Measurements from ENCODE around the gene PALLD.

The PALLD gene

DNA sequence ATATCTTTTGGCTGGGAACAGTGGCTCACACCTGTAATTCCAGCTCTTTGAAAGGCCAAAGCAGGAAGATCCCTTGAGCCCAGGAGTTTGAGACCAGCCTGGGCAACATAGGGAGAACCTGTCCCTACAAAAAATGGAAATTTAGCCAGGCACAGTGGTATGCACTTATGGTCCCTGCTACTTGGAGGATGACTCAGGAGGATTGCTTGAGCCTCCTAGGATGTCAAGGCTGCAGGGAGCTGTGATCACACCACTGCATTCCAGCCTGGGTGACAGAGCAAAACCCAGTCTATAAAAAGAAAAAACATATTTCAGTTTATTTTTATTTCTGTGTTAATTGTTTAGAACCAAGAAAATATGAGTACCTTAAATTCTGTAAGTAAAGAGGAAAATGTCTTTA is 389.5 kb downstream of the PALLD start:
- no peak overlapping the region for H3K4me3 ChIP-seq (ENCODE audit: low read depth, low read length)
- DNase-seq (ENCODE audit: low read depth): no peak

DNA sequence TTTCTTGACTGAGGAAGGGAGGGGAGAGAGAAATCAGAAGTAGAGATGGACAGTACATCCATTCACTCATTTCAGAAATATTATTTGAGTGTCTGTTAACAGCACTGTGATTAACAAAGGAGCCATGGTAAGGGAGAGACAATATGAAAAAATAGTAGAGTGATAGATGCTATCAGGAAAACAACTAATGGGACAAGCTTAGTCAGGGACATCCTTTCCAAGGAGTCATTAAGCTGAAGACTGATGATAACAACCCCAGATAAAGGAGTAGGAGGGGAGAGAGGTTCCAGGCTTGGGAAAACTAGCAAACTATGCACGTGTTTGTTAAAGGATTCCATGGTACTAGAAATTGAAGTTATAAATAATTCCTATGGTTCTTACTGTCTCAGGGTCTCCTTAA is 391.0 kb downstream of the PALLD start:
- H3K4me3 ChIP-seq (ENCODE audit: low read depth, low read length): no peak overlapping the region
- no peak for DNase-seq (ENCODE audit: low read depth)

DNA sequence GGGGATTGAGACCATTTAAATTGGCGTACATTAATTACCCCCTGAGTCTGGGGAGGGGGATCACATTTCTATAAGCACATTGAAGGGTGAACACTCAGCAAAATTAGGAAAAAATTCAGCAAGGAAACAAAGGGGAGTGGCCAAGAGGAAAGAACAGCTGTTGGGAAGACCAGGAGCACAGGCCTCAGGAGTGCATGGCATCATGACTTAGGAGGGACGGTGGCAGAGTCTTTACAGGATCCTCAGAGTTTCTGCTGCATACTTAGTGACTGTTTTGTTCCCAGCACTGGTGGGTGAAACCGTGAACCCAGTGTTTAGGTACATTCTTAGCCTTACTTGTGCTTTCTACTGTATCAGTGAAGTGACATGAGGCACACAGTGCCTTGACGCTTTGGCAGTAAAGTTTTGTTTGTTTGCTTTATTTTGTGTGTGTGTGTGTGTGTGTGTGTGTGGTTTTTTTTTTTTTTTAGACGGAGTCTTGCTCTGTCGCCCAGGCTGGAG is 391.9 kb downstream of the PALLD start:
- no peak overlapping the region for H3K4me3 ChIP-seq (ENCODE audit: low read depth, low read length)
- no peak for DNase-seq (ENCODE audit: low read depth)

- no peak for DNase-seq (ENCODE audit: low read depth)
- no peak overlapping the region for H3K4me3 ChIP-seq (ENCODE audit: low read depth, low read length)
Measured at GRCh38 chr4:168891086-168891485, 394.2 kb downstream of the PALLD start.

GRCh38 chr4:168891688-168892087 is 394.8 kb downstream of the PALLD start:
- DNase-seq (ENCODE audit: low read depth): no peak
- H3K4me3 ChIP-seq (ENCODE audit: low read depth, low read length): no peak overlapping the region

DNA sequence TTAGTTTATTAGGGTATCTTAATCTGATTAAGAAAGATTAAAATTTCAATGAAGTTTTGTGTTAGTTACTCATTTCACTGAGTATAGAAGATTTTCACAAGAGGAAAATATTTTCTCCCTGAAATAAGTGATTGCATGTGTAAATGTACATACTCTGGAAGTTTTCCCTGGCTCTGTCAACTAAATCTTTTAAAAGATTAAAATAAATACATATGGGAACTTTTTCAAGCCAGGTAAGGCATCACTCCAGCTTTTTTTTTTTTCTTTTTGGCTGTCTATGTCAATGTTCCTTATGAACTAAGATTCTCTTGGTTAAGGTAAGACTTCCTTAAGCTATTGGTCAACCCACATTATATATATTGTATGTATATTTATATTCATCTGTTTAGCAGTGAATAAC is 395.6 kb downstream of the PALLD start:
- no peak overlapping the region for H3K4me3 ChIP-seq (ENCODE audit: low read depth, low read length)
- DNase-seq (ENCODE audit: low read depth): no peak

- H3K4me3 ChIP-seq (ENCODE audit: low read depth, low read length): no peak overlapping the region
- DNase-seq (ENCODE audit: low read depth): no peak
Measured at GRCh38 chr4:168893205-168893604, 396.4 kb downstream of the PALLD start.

- no peak for DNase-seq (ENCODE audit: low read depth)
- H3K4me3 ChIP-seq (ENCODE audit: low read depth, low read length): no peak overlapping the region
Measured at GRCh38 chr4:168893807-168894206, 397.0 kb downstream of the PALLD start.

GRCh38 chr4:168900080-168900479 is 403.2 kb downstream of the PALLD start:
- H3K4me3 ChIP-seq (ENCODE audit: low read depth, low read length): no peak overlapping the region
- DNase-seq (ENCODE audit: low read depth): no peak

- H3K4me3 ChIP-seq (ENCODE audit: low read depth, low read length): no peak overlapping the region
- DNase-seq (ENCODE audit: low read depth): peak; percentile 48
Measured at GRCh38 chr4:168907119-168907698, 410.4 kb downstream of the PALLD start.

GRCh38 chr4:168908093-168908492 is 411.2 kb downstream of the PALLD start:
- no peak for DNase-seq (ENCODE audit: low read depth)
- no peak overlapping the region for H3K4me3 ChIP-seq (ENCODE audit: low read depth, low read length)

GRCh38 chr4:168908851-168909273 is 412.0 kb downstream of the PALLD start:
- no peak for DNase-seq (ENCODE audit: low read depth)
- no peak overlapping the region for H3K4me3 ChIP-seq (ENCODE audit: low read depth, low read length)

GRCh38 chr4:168914095-168914494 is 417.2 kb downstream of the PALLD start:
- H3K4me3 ChIP-seq (ENCODE audit: low read depth, low read length): no peak overlapping the region
- no peak for DNase-seq (ENCODE audit: low read depth)

GRCh38 chr4:168917138-168917779 is 420.4 kb downstream of the PALLD start:
- no peak for DNase-seq (ENCODE audit: low read depth)
- H3K4me3 ChIP-seq (ENCODE audit: low read depth, low read length): no peak overlapping the region

- H3K4me3 ChIP-seq (ENCODE audit: low read depth, low read length): no peak overlapping the region
- DNase-seq (ENCODE audit: low read depth): no peak
Measured at GRCh38 chr4:168919706-168920324, 423.0 kb downstream of the PALLD start.

GRCh38 chr4:168920441-168921065 is 423.7 kb downstream of the PALLD start:
- DNase-seq (ENCODE audit: low read depth): no peak
- no peak overlapping the region for H3K4me3 ChIP-seq (ENCODE audit: low read depth, low read length)

DNA sequence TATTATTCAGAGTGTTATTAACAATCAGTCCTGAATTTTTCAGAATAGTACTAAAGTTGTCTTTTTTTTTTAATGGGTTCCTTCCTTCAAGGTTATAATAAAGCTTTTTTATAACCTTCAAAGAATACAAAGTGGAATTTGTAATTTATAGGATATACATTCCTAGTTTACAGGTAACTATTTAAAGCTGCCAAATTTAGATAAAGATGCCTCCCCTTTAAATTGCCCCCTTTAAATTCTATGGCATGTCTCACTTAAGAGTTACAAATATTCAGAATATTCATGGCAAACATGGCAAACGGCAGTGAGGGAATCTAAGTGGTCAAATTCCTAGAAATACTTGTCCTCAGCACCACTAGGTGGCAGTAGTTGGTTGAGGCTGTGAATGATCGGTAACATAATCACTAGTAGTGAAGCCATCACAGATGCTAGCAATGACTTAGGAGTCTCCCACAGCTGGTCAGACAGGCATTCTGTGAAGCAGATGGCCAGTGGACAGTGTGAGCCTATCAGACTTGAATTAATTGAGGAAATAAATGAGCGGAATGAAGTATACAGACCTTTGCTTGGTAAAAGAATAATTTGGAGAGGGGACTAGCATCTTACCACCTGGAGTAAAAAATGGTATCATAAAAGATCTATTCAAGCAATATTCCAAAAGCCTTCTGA is 426.8 kb downstream of the PALLD start:
- no peak overlapping the region for H3K4me3 ChIP-seq (ENCODE audit: low read depth, low read length)
- DNase-seq (ENCODE audit: low read depth): peak; percentile 54

- no peak overlapping the region for H3K4me3 ChIP-seq (ENCODE audit: low read depth, low read length)
Measured at GRCh38 chr4:168924667-168925066, 427.8 kb downstream of the PALLD start.

DNA sequence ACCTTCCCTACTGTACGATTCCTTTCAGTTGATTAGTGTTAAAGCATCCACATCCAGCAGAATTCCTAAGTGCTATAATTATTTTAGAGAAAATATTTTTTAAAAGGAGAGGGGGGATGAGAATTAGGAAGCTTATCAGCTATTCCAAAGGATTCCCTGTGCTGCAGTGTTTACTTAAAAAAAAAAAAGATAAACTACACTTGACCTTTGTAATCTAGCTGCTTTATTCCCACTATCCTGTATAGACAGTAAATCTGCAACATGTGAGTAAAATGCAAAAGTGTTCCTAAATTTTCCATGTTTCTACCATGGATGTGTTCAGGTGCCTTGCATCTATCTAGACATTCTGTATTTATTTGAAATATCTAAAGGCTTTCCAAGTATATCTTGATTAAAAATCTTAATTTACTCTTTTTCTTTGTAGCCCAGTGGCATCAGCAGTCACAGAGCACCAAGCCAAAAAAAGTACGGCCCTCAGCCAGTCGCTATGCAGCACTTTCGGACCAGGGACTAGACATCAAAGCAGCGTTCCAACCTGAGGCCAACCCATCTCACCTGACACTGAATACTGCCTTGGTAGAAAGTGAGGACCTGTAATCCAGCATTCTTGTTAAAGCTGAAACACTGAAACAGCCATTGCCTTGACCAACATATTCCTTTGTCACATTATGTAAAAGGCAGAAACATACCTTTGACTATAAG is 429.1 kb downstream of the PALLD start:
- no peak overlapping the region for H3K4me3 ChIP-seq (ENCODE audit: low read depth, low read length)
- no peak for DNase-seq (ENCODE audit: low read depth)

More at GRCh38 chr4:168924667-168925066, 427.8 kb downstream of the PALLD start:
- DNase-seq (ENCODE audit: low read depth): no peak
